Right ventricle myocardium superior (tissue), 1 donor: ENCODE data around the gene OCA2. TPM values are rescaled to one million over a fixed set of nuclear protein-coding genes. Genes with fewer than 3 reads are reported as not detected.
"Not testable (repeated sequence)": the region's sequence is repeated elsewhere in the genome, so short reads cannot be mapped to it uniquely, and the experiment has no call there.

Experiments
- ATAC-seq: fragments of 200-7000 bp; cut with Tn5 transposase; one replicate; pipeline ENCODE4 v1.9.1; 2020; ENCODE audit warnings: mild to moderate bottlenecking; ENCODE audit not compliant: poor library complexity
- DNase-seq: peaks from one replicate; pipeline ENCODE4 v3.0.0-alpha.2; 2020
- intact Hi-C: fragments of 100-400 bp; cut with DNase I; formaldehyde crosslinking; loops from one replicate; pipeline ENCODE4 v1.11.2; 2022
- total RNA-seq: library from RNA; stranded (reverse); fragmentation: NEBNext Ultra II Directional; extraction: Animal tissue kit (Norgen Biotek cat#: 25700); gene quantifications from one replicate; pipeline ENCODE4 v1.2.1, GENCODE V29; 2021
- donor health status: DM: no; HTN: yes; CAD: no; lungs with severe emphysema.

OCA2 gene
- total RNA-seq, 1 donor from 2014 or later = 0.16 TPM

DNA sequence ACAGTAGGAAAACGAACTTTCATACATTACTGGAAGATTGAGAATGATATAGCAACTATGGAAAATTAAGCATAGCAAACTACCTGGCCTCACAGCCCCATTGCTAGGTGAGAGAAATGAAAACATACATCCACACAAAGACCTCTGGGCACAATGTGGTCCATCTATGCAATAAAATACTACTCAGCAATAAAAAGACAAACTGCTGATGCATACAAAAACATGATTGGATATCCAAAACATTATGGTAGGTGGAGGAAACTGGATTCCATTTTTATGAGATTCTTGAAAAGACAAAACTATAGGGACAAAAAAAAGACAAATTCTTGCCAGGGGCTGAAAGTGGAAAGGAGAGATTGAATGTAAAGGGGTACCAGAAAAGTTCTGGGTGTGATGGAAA lies 308.8 kb downstream of the OCA2 start:
- DNase-seq (no peak), ATAC-seq (no peak)
- intact Hi-C loops = no loop called here

DNA sequence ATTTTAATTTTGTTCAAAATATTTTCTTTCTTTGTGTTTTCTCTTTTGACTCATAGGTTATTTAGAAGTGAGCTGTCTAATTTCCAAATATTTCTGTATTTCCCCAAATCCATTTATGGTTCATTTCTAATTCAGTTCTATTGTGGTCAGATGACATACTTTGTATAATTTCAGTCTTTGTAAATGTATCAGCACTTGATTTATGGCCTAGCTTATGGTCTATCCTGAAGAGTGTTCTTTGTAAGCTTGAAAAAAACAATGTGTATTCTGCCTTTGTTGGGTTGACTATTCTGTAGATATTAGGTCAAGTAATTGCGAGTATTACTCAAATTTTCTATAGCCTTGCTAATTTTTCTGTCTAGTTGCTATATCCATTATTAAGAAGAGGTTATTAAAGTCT lies 311.2 kb downstream of the OCA2 start:
- ATAC-seq (no peak), DNase-seq (no peak)
- intact Hi-C loops = no loop called here

DNA sequence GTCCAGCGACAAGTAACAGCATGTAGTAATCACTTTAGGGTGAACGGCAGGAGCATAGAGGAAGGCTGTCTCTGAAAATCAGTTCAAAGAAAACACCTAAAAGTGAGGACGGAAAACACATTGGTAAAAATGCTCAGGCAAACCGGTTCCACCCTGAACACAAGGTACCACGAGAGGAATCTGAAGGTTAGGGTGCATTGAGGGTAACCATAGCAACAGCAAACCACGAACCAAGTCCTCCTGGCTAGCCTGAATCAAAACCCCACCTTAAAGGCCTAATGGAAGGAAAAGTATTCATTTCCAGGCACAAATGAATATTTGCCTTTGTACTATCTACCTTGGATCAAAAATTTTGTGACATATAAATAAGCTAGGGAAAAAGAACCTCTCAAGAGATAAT lies 315.0 kb downstream of the OCA2 start:
- DNase-seq (no peak), ATAC-seq (no peak)
- intact Hi-C loops = no loop called here

GRCh38 chr15:27783678-27784077 lies 315.4 kb downstream of the OCA2 start:
- DNase-seq (no peak), ATAC-seq (no peak)
- intact Hi-C loops = no loop called here

GRCh38 chr15:27782125-27782524 lies 317.0 kb downstream of the OCA2 start:
- DNase-seq (no peak), ATAC-seq (no peak)
- intact Hi-C loops = no loop called here

DNA sequence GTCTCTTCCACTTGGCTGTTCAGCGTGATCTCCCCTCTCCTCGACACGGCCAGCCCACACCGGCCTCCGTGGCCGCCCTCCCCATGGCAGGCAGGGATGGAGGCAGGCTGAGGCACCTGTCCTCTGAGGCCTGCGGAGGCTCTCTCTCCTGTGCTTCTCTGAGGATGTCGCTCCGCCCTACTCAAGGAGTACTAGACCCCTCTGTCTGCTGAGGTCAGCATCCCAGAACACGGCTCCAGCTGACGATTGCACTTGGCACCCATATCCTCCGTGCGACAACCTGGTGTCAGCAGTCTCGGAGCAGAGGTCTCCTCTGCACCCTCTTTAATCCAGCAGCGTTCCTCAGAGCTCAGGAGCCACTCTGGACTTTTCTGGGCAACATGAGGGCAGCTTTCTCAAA lies 322.6 kb downstream of the OCA2 start:
- intact Hi-C loops = no loop called here
- ATAC-seq (no peak), DNase-seq (no peak)

DNA sequence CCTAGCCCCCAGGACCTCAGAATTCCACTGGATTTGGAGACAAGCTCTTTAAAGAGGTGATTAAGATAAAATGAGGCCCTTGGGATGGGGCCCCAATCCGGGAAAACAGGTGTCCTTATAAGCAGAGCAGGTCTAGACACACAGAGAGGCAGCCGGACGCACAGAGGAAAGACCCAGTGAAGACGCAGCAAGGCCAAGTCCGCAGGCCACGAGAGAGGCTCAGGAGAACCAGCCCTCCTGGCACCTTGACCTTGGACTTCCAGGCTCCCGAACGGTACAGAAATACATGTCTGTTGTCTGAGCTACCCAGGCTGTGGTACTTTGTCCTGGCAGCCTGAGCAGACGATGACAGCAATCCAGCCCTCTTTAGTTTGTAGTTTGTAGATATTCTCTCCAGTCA lies 324.5 kb downstream of the OCA2 start:
- intact Hi-C loops = no loop called here
- ATAC-seq = no peak
- DNase-seq = no peak

- ATAC-seq = no peak
- DNase-seq = no peak
- intact Hi-C loops = no loop called here
Measured at GRCh38 chr15:27774191-27774590, 324.9 kb downstream of the OCA2 start.

GRCh38 chr15:27771892-27772291 lies 327.2 kb downstream of the OCA2 start:
- ATAC-seq = no peak
- DNase-seq = no peak
- intact Hi-C loops = no loop called here

DNA sequence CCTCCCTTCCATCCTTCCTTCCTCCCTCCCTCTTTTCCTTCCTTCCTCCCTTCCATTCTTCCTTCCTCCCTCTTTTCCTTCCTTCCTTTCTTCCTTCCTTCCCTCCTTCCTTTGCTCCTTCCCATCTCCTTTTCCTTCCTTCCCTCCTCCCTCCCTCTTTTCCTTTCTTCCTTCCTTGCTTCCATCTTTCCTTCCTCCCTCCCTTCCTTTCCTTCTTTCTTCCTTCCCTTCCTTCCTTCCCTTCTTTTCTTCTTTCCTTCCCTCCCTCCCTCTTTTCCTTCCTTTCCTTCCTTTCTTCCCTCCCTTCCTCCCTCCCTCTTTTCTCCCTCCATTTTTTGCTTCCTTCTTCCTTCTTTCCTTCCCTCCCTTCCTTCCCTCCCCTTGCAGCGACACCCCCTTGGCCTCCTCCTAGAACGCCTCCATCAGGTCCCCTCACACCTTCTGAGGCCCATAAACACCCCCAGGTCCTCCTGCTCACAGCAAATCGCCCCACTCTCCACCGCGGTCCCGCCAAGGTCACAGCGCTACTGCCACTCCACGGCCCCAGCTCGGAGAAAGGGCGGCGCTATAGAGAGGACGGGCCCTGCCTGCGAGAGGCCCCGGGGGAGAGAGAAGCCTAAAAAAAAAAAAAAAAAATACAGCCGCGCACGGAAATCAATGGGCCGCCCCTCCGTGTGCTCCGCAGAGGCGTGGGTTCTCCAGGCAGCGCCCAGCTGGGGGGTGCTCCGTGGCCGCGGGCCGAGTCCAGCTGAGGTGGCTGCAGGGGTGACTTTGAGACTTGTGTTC lies 328.2 kb downstream of the OCA2 start:
- DNase-seq (no peak), ATAC-seq (no peak)
- intact Hi-C loops = no loop called here

GRCh38 chr15:27770086-27770607 lies 329.0 kb downstream of the OCA2 start:
- intact Hi-C loops = no loop called here
- DNase-seq = no peak
- no peak for ATAC-seq

- intact Hi-C loops = loop anchor here (10.0 kb wide), 1 partner anchor 55 kb away; no protein-coding TSS in a partner anchor
- DNase-seq (no peak), ATAC-seq (no peak)
Measured at GRCh38 chr15:27769652-27770051, 329.5 kb downstream of the OCA2 start.

- no peak for DNase-seq
- ATAC-seq = no peak
- intact Hi-C loops = loop anchor here (10.0 kb wide), 1 partner anchor 56 kb away; no protein-coding TSS in a partner anchor
Measured at GRCh38 chr15:27768732-27769475, 330.2 kb downstream of the OCA2 start.

DNA sequence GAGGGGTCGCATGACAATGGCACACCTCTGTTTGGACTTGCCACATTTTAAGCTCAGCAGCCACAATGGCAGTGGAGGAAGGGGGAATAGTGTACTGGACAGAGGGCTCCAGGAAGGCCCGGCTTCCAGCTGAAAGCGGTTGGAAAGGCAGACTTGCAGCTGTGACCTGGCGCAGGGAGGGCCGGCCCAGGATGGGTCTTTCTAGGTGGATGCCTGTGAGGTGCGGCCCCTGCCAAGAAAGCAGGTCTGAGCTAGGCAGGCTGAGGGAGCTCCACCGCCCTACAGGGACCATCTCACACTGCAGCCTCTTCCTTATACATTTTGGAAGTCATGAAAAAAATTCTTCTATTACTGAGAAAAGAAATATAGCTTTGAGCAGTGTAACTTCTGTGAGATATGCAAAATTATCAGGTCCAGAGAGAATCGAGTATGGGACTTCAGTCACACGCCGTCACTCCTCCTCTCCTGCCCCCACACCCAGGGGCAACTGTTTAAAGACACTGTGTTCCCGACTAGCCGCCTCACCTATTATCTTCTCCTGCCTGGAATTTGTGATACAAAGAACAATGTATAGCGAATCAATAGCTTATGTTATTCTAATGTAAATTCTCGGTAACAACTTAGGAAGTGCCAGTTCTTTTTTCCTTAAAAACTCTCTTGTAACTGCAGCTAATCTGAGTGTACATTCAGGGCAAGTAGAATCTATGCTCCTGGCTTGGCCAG lies 331.0 kb downstream of the OCA2 start:
- intact Hi-C loops = loop anchor here (10.0 kb wide), 1 partner anchor 57 kb away; no protein-coding TSS in a partner anchor
- no peak for ATAC-seq
- DNase-seq = no peak

DNA sequence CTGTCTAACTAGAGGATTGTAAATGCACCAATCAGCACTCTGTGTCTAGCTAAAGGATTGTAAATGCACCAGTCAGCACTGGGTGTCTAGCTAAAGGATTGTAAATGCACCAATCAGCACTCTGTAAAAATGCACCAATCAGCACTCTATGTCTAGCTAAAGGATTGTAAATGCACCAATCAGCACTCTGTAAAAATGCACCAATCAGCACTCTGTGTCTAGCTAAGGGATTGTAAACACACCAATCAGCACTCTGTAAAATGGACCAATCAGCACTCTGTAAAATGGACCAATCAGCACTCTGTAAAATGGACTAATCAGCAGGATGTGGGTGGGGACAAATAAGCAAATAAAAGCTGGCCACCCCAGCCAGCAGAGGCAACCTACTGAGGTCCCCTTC lies 331.7 kb downstream of the OCA2 start:
- not testable (repeated sequence) for DNase-seq, ATAC-seq
- intact Hi-C loops = loop anchor here (10.0 kb wide), 1 partner anchor 57 kb away; no protein-coding TSS in a partner anchor

DNA sequence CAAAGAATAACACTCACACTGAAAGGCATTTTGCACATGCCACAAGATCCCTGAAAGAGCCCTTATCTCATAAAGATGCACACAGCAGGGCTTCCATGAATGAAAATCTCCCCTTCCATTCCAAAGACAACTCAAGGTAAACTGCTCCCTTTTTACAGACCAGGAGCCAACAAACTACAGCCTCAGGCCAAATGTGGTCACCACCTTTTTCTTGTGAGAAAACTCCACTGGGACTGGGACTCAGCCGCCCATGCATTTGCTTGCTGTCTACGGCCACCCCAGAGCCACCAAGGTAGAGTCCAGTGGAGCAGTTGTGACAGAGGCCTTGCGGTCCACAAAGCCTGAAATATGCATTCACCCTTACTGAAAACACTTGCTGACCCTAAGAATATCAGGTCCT lies 334.8 kb downstream of the OCA2 start:
- intact Hi-C loops = loop anchor here (10.0 kb wide), 1 partner anchor 60 kb away; no protein-coding TSS in a partner anchor
- DNase-seq = no peak

DNA sequence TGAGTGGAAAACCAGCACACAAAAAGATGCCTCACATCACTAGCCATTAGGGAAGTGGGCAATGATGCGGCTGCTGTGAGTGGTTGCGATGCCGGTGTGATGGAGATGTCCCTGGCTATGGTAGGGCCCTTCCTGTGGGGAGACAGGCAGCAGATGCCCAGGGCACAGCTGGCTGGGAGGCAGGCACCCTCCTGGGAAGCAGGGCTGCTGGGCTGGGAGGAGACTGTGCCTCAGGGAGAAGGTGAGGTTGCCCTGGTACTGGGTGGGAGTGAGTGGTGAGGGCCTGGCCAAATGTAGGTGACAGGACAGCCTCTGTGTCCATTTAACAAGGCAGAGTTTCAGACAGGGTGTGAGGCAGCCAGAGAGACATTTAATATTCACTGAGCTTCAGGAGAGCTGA lies 335.6 kb downstream of the OCA2 start:
- ATAC-seq (no peak), DNase-seq (no peak)
- intact Hi-C loops = loop anchor here (10.0 kb wide), 1 partner anchor 61 kb away; no protein-coding TSS in a partner anchor

More for the DNA sequence above, 334.8 kb downstream of the OCA2 start:
- ATAC-seq = no peak

DNA sequence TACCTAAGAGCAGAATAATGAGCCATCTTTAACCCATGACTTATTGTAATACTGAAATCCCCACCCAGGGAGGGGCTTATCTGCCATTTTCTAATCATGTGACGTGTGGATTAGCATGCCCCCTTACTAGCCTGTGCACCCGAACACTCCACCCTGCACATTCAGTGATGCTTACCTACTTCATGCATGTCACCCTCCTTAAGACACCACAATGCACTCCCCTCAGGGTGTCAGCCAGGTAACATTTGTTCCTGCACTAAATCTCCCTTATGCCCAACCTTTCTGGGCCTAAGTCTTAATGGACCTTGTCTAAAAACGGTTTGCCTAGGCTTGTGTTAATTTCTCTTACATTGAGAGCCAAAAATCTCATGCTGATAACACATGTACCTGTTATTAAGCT lies 336.6 kb downstream of the OCA2 start:
- no peak for ATAC-seq
- intact Hi-C loops = loop anchor here (10.0 kb wide), 1 partner anchor 62 kb away; no protein-coding TSS in a partner anchor
- no peak for DNase-seq

DNA sequence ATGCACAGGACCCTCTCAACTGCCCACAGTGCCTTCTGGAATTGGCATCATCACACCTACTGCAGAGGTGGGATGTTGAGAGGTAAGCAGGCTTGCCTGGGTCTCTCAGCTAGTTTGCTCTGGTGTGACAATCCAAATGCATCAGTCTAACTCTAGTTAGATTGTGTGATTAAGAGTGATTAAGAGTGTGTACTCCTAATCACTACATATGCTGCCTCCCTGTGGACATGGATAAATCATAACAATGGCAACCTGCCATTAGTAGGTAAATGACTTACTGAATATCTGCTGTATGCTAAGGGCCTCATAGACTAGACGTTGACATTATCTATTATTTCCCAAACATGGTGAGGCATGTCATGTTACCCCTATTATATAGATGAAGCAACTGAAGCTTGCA lies 342.1 kb downstream of the OCA2 start:
- no peak for DNase-seq
- ATAC-seq = no peak
- intact Hi-C loops = no loop called here
